HepG2 (cell line): ENCODE measurements around the gene SMYD2. TPM values are rescaled to one million over a fixed set of nuclear protein-coding genes. Genes with fewer than 3 reads are reported as not detected.

Experiments
- ATAC-seq: fragments of 200-7000 bp; cut with Tn5 transposase; 3 replicates; pipeline ENCODE4 v1.9.1; 2020; ENCODE audit warnings: mild to moderate bottlenecking, moderate library complexity
- BruUV-seq: library from RNA; stranded (reverse); fragments of 400-500 nt; replicated peaks from 2 replicates; lab custom pipeline; 2021; lab: Mats Ljungman, UMichigan
- CTCF ChIA-PET: fragments of 300-600 bp; formaldehyde crosslinking; extraction: SDS; loops from one replicate; lab custom pipeline; 2021; ENCODE audit warnings: low total read pairs, inconsistent platforms, low intra/inter-chr PET ratio; lab: Yijun Ruan, JAX
- POLR2A ChIA-PET: fragments of 350-600 bp; sonication (Branson Sonifier 250); formaldehyde crosslinking; loops from one replicate; lab custom pipeline; 2020; ENCODE audit warnings: antibody characterized with exemption, inconsistent platforms; lab: Yijun Ruan, JAX
- DNase-seq: peaks from one replicate; pipeline ENCODE4 v3.0.0-alpha.2; 2015; ENCODE audit warnings: low spot score
- FAIRE-seq: peaks from 3 replicates; lab custom pipeline; 2011; peaks lifted over from hg19 to GRCh38; lab: Jason Lieb, UNC
- H2AFZ ChIP-seq: one replicate; pipeline ENCODE4 v1.6.1; 2011; ENCODE audit warnings: low read length, inconsistent platforms
- H3K27ac ChIP-seq: fragments of 300-600 bp; 3 replicates; pipeline ENCODE4 v1.8.0; 2011; ENCODE audit warnings: mixed run types, mild to moderate bottlenecking, mixed read lengths, low read length, inconsistent platforms; ENCODE audit not compliant: insufficient read depth; ENCODE audit errors: extremely low read length
- H3K27me3 ChIP-seq, 2 experiments: fragments of 200-600 bp in 1 of 2; 2 replicates in 1 of 2; 3 replicates in 1 of 2; pipeline versions ENCODE4 v1.6.0 to v1.8.0; 2011; ENCODE audit warnings: low read length in 2 of 2, mild to moderate bottlenecking in 2 of 2, moderate library complexity in 2 of 2, inconsistent platforms in 1 of 2; ENCODE audit not compliant: insufficient read depth in 2 of 2, control insufficient read depth in 1 of 2
- H3K36me3 ChIP-seq, 2 experiments: fragments of 200-600 bp in 1 of 2; replicated peaks in 1 of 2; 2 replicates in 1 of 2; 3 replicates in 1 of 2; pipeline versions ENCODE4 v1.5.1 to v1.8.0; 2011; ENCODE audit warnings: low read length in 2 of 2, inconsistent platforms in 1 of 2; ENCODE audit not compliant: insufficient read depth in 2 of 2, control insufficient read depth in 1 of 2
- H3K4me1 ChIP-seq: 2 replicates; pipeline ENCODE4 v1.5.1; 2012; ENCODE audit warnings: low read length, inconsistent platforms; ENCODE audit not compliant: insufficient read depth
- H3K4me2 ChIP-seq: 2 replicates; pipeline ENCODE4 v1.6.0; 2011; ENCODE audit warnings: low read depth, low read length, inconsistent platforms
- H3K4me3 ChIP-seq, 3 experiments: fragments of 200-600 bp in 1 of 3; sonication (generic), shearing (Covaris generic) in 1 of 3; replicated peaks in 1 of 3; 2 replicates each; pipeline ENCODE4 v1.5.1; 2011 to 2016; ENCODE audit warnings: low read length in 3 of 3, inconsistent platforms in 2 of 3, low read depth in 2 of 3, mild to moderate bottlenecking in 2 of 3, control low read depth in 1 of 3, mixed read lengths in 1 of 3; ENCODE audit not compliant: insufficient read depth in 1 of 3
- H3K79me2 ChIP-seq: one replicate; pipeline ENCODE4 v1.6.1; 2011; ENCODE audit warnings: low read length, inconsistent platforms; ENCODE audit not compliant: insufficient read depth
- H3K9ac ChIP-seq: 2 replicates; pipeline ENCODE4 v1.6.0; 2011; ENCODE audit warnings: mild to moderate bottlenecking, low read depth, low read length, inconsistent platforms; ENCODE audit not compliant: insufficient read depth
- H3K9me3 ChIP-seq: 2 replicates; pipeline ENCODE4 v1.5.1; 2012; ENCODE audit warnings: mild to moderate bottlenecking, low read length
- H4K20me1 ChIP-seq: 2 replicates; pipeline ENCODE4 v1.6.0; 2011; ENCODE audit warnings: inconsistent platforms, mild to moderate bottlenecking, low read length, moderate library complexity; ENCODE audit not compliant: insufficient read depth
- HIVEP1 ChIP-seq: sonication (generic); formaldehyde crosslinking; IDR thresholded peaks from 2 replicates; pipeline ENCODE4 v1.4.0; 2020; ENCODE audit warnings: mild to moderate bottlenecking, missing genetic modification reagents
- HNRNPL ChIP-seq: fragments of 200-400 bp; formaldehyde crosslinking; IDR thresholded peaks from 2 replicates; pipeline ENCODE4 v1.6.1; 2017; ENCODE audit warnings: mild to moderate bottlenecking, low read depth, low read length
- HNRNPUL1 ChIP-seq: fragments of 200-400 bp; formaldehyde crosslinking; IDR thresholded peaks from 2 replicates; pipeline ENCODE4 v1.6.1; 2017; ENCODE audit warnings: low read depth, mild to moderate bottlenecking, low read length, moderate library complexity
- KLF12 ChIP-seq: sonication (generic); formaldehyde crosslinking; IDR thresholded peaks from 2 replicates; pipeline ENCODE4 v1.4.0; 2020; ENCODE audit warnings: missing genetic modification reagents, borderline replicate concordance
- NFE2L2 ChIP-seq: fragments of 150-350 bp; IDR thresholded peaks from 2 replicates; pipeline ENCODE4 v1.6.1; 2014; ENCODE audit warnings: low read length
- ZBTB43 ChIP-seq: sonication (generic); formaldehyde crosslinking; conservative IDR thresholded peaks from 2 replicates; pipeline ENCODE4 v1.4.0; 2020; ENCODE audit warnings: missing genetic modification reagents
- ZNF557 ChIP-seq: sonication (generic); formaldehyde crosslinking; IDR thresholded peaks from 2 replicates; pipeline ENCODE4 v1.4.0; 2020; ENCODE audit warnings: missing genetic modification reagents
- ZNF816 ChIP-seq: sonication (generic); formaldehyde crosslinking; IDR thresholded peaks from 2 replicates; pipeline ENCODE4 v1.8.0; 2022; ENCODE audit warnings: missing genetic modification reagents, mild to moderate bottlenecking, borderline replicate concordance
- ZSCAN25 ChIP-seq: sonication (generic); formaldehyde crosslinking; IDR thresholded peaks from 2 replicates; pipeline ENCODE4 v1.8.0; 2022; ENCODE audit warnings: mild to moderate bottlenecking, missing genetic modification reagents
- WGBS: methylation state at CpG from one replicate; pipeline ENCODE4 v1.1.6; 2017; ENCODE audit warnings: low lambda C conversion rate; 5-methylcytosine and 5-hydroxymethylcytosine counted together
- in situ Hi-C: cut with HindIII; loops from 2 replicates; pipeline ENCODE4 v1.10.0; 2017; ENCODE audit warnings: low pct_unique_long_range_greater_than_20kb; ENCODE audit not compliant: extremely low pct_ligation_motif_present
- intact Hi-C: fragments of 100-400 bp; cut with micrococcal nuclease; formaldehyde crosslinking; loops from one replicate; pipeline ENCODE4 v1.10.0; 2022; ENCODE audit not compliant: unreplicated experiment
- polyA plus RNA-seq, 8 experiments: library from polyadenylated mRNA; depleted of rRNA in 3 of 8; stranded (reverse) in 7 of 8; unstranded in 1 of 8; fragments of >200 nt; fragmentation: Illumina TruSeq in 4 of 8; extraction: Trizol in 4 of 8; gene quantifications; 2 replicates each; pipeline versions ENCODE4 v1.2.1 to v1.2.3, GENCODE V29; 2011 to 2016; ENCODE audit warnings: low read depth in 4 of 8, missing spikeins in 1 of 8, mixed read lengths in 1 of 8; ENCODE audit not compliant: insufficient read depth in 1 of 8
- total RNA-seq, 5 experiments: library from RNA; depleted of rRNA; stranded (reverse); fragments of >200 nt; fragmentation: Illumina TruSeq; extraction: Trizol; gene quantifications; 2 replicates each; pipeline ENCODE4 v1.2.3, GENCODE V29; 2016; ENCODE audit warnings: low read depth in 1 of 5
- TF ChIP-seq, protein P1 (sequence below): sonication (generic); formaldehyde crosslinking; IDR thresholded peaks from 2 replicates; pipeline ENCODE4 v1.5.0; 2020; ENCODE audit warnings: mild to moderate bottlenecking, missing genetic modification reagents, borderline replicate concordance

The SMYD2 gene
- total and polyA plus RNA-seq, 2 of the 13 experiments (the other 11 are each of a cell fraction or from before 2014, with no cell fraction given) = 72.7 to 139 TPM

GRCh38 chr1:214264196-214264595 is 16.8 kb upstream of the SMYD2 start (continued):
- TF ChIP-seq, protein P1, sequence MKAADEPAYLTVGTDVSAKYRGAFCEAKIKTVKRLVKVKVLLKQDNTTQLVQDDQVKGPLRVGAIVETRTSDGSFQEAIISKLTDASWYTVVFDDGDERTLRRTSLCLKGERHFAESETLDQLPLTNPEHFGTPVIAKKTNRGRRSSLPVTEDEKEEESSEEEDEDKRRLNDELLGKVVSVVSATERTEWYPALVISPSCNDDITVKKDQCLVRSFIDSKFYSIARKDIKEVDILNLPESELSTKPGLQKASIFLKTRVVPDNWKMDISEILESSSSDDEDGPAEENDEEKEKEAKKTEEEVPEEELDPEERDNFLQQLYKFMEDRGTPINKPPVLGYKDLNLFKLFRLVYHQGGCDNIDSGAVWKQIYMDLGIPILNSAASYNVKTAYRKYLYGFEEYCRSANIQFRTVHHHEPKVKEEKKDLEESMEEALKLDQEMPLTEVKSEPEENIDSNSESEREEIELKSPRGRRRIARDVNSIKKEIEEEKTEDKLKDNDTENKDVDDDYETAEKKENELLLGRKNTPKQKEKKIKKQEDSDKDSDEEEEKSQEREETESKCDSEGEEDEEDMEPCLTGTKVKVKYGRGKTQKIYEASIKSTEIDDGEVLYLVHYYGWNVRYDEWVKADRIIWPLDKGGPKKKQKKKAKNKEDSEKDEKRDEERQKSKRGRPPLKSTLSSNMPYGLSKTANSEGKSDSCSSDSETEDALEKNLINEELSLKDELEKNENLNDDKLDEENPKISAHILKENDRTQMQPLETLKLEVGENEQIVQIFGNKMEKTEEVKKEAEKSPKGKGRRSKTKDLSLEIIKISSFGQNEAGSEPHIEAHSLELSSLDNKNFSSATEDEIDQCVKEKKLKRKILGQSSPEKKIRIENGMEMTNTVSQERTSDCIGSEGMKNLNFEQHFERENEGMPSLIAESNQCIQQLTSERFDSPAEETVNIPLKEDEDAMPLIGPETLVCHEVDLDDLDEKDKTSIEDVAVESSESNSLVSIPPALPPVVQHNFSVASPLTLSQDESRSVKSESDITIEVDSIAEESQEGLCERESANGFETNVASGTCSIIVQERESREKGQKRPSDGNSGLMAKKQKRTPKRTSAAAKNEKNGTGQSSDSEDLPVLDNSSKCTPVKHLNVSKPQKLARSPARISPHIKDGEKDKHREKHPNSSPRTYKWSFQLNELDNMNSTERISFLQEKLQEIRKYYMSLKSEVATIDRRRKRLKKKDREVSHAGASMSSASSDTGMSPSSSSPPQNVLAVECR = no peak

DNA sequence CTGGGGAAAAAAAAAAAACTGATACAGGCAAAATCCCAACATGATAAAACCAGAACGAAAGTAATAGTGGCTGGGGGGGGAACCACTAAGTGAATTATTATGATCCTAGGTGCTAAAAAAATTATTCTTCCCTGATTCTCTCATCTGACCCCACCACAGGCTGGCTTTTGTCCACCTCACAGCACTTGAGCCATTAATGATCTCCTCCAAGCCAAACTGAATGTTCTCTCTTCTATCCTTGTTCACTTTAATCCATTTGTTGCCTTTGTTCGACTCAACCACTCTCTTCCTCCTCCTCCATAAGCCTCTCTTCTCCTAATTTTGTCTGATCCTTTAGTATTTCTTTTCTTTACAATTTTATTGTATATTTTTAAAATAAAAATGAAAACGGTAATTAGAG is 16.0 kb upstream of the SMYD2 start:
- Histone ChIP-seq H4K20me1 (no peaks in the 10 kb centered on the region), H3K4me3 (no peak overlapping the region), H3K9me3 (no peaks in the 10 kb centered on the region), H3K27ac (no peak overlapping the region), H3K4me2 (no peak overlapping the region), H3K9ac (no peak overlapping the region), H3K79me2 (no peaks in the 10 kb centered on the region), H3K27me3 (peaks cover 0 to 14% of the 10 kb centered on the region in 2 experiments; a peak in 2 of 5 replicates), H2AFZ (no peak overlapping the region), H3K36me3 (no peaks in the 10 kb centered on the region), H3K4me1 (peaks cover 9% of the 10 kb centered on the region; the same call in 1 of the 2 replicates)
- POLR2A ChIA-PET = no interaction called here
- WGBS = 26% methylated on average over 3 of the region's 3 CpGs
- no TSS peak for BruUV-seq
- DNase-seq (no peak), FAIRE-seq (no peak), ATAC-seq (no peak)
- in situ Hi-C loops (loop anchor here (5.0 kb wide), 1 partner anchor 67 kb away; no protein-coding TSS in a partner anchor), intact Hi-C loops (loop anchor here (5.0 kb wide), 1 partner anchor 322 kb away; no protein-coding TSS in a partner anchor)
- TF ChIP-seq ZNF557 (CRISPR knock-in tag) (no peak), KLF12 (CRISPR knock-in tag) (no peak), HIVEP1 (no peak), NFE2L2 (no peak), ZSCAN25 (CRISPR knock-in tag) (no peak), ZNF816 (CRISPR knock-in tag) (no peak), HNRNPUL1 (no peak), HNRNPL (no peak), ZBTB43 (CRISPR knock-in tag) (no peak)
- CTCF ChIA-PET = no interaction called here
